GM12801 (cell line): ENCODE data around the gene ACTA2.

Experiments
- CTCF ChIP-seq: IDR thresholded peaks from one replicate; pipeline ENCODE4 v1.5.1; 2011; ENCODE audit warnings: control low read depth; ENCODE audit not compliant: insufficient read length; ENCODE audit errors: extremely low read depth

ACTA2 gene

GRCh38 chr10:88962336-88962735 is 9.8 kb upstream of the ACTA2 start:
- TF ChIP-seq CTCF = no peak

GRCh38 chr10:88961266-88961665 is 8.7 kb upstream of the ACTA2 start:
- TF ChIP-seq CTCF = no peak

GRCh38 chr10:88960802-88961201 is 8.2 kb upstream of the ACTA2 start:
- no peak for TF ChIP-seq CTCF

- no peak for TF ChIP-seq CTCF
Observed at GRCh38 chr10:88958721-88959120, 6.1 kb upstream of the ACTA2 start.

- TF ChIP-seq CTCF = no peak
Observed at GRCh38 chr10:88957381-88957780, 4.8 kb upstream of the ACTA2 start.

GRCh38 chr10:88954458-88955083 is 2.0 kb upstream of the ACTA2 start:
- no peak for TF ChIP-seq CTCF

- TF ChIP-seq CTCF = no peak
Observed at GRCh38 chr10:88953662-88954061, 1.1 kb upstream of the ACTA2 start.
